NOMO-1 treated with DMSO at 0.1 percent for 48 hours (cell line): ENCODE measurements around the gene KRT6C.
"Not testable (repeated sequence)": the region's sequence is repeated elsewhere in the genome, so short reads cannot be mapped to it uniquely, and the experiment has no call there.

ENCODE experiments used
- DNase-seq: peaks from one replicate; lab custom pipeline; 2025; ENCODE audit not compliant: unreplicated experiment; lab: John Stamatoyannopoulos, UW

Gene KRT6C

DNA sequence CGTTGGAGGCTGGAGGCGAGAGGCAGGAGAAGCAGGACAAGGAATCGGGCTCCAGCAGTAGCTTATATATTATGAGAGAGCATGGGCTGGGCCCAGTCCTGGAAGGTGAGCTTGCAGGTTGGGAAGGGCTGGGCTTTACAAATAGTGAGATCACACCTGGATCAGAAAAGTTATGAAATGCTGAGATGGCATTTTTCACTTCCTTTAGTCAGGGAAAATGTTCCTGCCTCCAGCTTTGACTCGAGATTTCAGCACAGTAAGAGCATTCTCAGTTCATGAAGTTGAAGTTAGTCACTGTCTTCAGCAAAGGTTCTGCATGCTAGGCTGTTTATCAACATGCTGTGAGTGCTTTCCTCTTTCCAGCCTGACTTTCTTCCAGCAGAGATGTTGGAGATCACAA is at the start of gene KRT6C:
Gene KRT6C (minus strand): TSS at position 38 of the 400 bp plus-strand sequence. CDS start 68 bp downstream, outside the sequence.
- DNase-seq: no peak

DNA sequence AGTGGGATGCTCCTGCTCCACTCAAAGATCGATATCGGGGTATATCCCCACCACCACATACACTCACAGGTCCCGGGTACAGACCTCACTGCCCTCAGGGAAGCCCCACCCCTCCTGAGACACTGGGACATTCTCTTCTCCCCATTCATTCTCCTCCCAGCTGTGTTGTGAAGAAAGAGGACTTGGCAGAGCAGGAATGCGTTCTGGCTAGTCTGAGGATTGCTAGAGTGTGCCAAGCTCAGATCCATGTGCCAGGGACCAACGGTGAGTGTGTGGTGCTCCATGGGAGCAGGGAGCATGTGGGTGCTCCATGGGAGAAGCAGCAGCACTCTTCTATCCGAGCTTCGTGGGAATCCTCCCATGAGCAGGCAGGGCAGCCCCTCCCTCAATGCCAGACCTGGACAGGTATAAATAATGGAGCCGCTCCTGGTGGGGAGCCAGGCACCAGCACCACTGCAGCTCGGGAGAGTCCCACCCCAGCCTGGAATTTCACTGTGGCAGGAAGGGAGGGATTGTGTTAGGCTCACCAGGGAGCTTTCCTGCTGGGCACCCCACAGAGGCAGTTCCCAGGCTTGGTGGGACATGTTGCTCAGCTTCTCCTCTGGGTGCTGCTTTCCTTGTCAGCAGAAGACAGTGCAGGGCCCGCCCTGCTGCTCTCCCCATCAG is 48.9 kb upstream of the KRT6C start:
- no peak for DNase-seq

DNA sequence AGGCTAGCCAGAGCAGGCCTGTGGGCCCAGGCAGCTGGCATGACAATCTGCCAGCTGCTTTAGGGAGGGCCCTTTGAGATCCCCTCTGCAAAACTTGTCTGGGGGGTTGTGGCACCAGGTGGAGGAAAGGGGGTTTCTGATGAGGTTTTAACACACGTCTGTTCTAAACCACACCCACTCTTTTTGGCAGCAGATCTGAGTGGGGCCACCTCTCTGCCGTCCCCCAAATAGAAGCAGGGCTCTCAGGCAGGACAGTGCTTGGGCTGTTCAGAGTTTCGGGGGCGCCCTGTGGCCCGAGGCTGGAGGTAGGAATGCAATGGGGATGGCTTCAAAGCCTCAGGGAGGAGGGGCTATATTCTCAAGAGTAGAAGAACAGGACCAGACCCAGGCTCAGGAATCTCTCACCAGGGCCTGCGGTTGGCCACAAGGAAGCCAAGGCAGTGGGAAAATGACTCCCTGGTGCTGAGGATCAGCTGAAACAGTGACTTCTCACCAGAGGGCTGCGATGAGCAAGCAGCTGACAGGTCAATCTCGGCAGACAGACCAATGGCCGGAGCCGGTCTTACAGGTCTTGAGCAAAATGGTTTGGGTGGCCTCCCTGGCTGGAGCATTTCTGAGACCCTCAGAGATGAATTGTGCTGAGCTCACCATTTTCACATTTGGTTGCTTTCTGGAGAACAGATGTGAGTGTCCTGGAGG is 48.1 kb upstream of the KRT6C start:
- no peak for DNase-seq

DNA sequence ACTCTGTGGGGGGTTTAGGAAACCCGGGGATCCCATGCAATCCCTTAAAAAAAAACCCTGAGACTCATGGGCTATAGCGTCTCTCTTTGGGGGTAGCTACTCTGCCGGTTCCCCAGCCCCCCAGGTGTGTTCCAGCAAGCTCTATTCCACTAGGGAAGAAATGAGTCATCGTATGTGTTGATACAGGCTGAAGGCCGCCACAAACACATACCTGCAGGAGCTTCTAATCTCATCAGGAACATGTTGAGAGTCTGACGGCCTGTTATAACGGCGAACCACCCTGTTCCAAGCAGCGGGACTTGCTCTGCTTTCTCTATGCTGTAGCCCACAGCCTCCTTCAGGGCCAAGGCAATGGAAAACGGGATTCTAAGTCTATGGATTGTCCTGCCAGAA is 47.6 kb upstream of the KRT6C start:
- no peak for DNase-seq

DNA sequence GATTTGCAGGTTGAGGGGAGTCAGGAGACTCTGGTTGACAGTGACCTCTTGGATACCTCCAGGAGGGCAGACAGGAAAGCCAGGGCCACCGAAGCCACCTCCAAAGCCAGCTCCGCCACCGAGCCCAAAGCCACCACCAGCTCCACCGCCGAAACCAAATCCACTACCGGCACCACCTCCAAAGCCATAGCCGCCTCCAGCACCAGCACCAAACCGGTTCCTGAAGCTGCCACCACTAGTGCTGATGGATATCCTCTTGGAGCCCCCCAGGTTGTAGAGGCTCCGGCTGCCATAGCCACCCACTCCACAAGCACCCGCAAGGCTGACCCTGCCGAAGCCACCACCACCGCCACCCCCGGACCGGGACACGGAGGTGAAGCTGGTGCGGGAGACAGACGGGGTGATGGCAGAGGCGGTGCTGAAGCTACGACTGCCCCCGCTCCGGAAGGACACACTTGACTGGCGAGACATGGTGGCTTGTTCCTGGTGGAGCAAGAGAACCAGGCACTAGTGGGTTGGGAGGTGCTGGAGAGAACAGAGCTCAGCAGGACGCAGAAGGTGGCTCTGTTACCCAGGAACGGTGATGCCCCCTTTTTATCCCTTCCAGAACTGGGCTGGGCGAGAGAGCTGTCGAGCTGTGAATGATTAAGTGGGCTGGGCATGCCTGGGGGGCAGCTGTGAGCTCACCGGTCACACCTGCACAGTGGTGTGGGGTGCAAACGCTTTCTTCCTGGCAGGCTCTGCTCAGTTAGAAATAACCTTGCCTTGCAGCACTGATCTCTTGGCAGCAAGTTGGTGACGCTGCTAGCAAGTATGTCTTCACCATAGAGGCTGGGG is 46.4 kb upstream of the KRT6C start, which contains the start of gene KRT5:
Gene KRT5 (minus strand): TSS at position 569 of the 837 bp plus-strand sequence. CDS start 98 bp downstream, at position 471.
- DNase-seq: no peak

DNA sequence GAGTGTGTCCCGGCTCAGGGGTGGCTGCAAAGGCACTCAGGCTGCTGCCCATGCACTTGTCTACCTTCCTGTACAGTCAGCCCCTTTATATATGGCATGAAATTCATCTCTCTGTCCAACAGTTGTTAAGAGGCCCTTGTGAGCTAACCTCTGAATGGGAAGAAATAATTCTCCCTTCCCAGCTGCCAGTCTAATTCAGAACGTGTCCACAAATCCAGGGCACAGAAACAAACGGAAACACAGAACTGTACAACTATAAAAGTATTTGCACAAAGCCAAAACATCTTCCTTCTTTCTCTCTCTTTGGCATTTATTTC is 45.7 kb upstream of the KRT6C start:
- no peak for DNase-seq

DNA sequence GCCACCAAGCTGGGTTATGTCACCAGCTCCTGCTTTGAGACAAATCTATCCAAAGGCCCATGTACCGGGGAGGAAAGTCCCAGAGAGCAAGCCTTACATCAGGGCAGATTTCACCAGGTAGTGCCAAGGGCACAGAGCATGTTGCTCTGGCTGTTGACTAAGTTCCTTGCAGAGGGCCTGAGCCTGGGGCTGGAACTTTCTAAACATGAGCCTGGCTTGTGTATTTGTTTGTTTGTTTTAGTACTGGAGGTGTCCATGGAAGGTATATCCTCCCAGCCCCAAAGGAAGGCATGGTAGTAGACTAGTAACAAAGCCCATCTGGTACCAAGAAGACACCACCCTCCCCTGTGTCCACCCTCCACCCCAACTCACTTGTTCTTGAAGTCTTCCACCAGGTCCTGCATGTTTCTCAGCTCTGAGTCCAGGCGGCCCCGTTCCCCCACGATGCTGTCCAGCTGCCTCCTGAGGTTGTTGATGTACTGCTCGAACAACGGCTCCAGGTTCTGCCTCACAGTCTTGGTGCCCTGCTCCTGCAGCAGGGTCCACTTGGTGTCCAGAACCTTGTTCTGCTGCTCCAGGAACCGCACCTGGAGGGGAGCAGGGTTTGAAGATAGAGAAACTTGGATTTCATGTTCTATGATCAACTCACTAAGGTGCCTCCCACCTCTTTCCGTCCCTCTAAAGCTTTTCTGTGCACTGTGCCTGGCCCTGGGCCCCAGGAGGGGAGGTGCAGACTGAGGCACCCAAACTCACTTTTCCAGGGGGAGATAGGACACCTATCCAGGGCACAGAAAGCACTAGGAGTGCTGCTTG is 45.2 kb upstream of the KRT6C start:
- no peak for DNase-seq

DNA sequence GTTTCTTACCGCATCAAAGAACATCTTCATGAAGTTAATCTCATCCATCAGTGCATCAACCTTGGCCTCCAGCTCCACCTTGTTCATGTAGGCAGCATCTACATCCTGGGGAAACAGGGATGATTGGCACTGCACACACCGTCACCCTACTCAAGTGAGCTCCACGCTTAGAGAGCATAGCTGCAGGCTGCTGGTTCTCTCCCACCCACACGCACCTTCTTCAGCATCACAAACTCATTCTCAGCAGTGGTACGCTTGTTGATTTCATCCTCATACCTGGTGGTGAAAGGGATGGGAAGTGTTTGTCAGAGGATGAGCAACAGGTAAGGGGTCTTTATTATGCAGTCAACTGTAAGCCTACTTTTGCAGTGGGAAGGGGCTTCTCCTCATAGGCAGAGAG is 44.3 kb upstream of the KRT6C start:
- DNase-seq: no peak

DNA sequence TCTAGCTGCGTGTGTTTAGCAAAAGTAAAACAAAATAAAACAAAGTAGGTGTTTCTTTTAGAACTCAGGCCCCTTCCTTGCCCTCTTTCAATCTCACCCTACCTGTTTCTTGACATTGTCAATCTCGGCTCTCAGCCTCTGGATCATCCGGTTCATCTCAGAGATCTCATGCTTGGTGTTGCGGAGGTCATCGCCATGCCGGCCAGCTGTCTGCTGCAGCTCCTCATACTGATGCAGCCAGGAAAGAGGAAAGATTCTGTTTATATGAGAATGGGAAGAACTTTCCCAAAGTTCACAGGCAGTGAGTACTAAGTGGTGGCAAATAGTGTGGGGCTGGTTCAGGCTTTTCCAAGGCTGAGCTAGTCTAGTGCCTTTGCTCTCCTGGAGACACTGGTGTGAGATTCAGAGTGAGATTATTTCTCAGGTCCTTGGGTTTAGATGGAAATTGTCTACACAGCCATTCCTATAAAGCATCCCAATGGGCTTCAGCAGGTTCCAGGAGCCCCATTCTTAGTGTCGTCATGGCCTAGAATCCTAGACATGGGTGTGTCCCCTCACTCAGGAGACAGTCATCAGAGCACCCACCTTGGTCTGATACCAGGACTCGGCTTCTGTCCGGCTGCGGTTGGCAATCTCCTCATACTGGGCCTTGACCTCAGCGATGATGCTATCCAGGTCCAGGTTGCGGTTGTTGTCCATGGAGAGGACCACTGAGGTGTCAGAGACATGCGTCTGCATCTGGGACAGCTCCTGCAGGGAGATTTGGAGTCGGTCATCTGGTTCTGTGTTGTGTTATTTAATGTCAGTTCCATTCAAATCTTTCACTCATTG is 43.6 kb upstream of the KRT6C start:
- no peak for DNase-seq

DNA sequence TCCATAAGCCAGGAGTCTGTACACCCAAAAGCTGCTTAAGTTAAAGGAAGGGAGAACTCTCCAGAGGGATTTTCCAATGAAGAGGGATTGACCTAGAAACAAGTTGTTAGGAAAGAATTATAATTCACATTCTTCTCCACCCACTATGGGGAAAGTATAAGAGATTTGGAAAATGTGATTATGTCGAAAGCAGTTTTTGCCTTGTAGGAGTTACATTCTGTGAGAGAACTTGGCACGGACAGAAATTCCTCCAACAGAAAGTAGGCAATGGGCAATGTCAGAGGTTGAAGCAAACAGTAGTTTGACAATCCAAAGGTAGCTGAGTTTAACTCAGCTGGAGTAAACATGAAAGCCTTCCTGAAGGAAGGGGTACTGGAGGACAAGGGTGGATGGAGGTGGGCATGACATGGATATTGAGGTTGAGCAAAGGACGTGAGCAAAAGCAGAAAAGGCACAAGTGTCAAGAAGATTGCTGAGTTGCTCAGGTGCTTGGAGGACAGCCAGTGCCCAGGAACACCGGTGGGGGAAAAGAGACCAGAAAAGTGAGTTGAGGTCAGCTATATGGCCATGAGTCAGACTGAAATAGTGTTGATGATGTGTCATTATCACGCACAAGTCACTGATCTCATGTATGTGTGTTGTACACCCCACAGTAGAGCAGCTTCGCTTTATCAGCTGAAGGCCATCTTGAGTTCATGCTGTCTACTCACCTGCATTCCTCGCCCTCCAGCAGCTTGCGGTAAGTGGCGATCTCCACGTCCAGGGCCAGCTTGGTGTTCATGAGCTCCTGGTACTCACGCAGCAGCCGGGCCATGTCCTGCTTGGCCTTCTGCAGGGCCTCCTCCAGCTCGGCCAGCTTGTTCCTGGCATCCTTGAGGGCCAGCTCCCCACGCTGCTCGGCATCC is 42.6 kb upstream of the KRT6C start:
- DNase-seq: no peak

DNA sequence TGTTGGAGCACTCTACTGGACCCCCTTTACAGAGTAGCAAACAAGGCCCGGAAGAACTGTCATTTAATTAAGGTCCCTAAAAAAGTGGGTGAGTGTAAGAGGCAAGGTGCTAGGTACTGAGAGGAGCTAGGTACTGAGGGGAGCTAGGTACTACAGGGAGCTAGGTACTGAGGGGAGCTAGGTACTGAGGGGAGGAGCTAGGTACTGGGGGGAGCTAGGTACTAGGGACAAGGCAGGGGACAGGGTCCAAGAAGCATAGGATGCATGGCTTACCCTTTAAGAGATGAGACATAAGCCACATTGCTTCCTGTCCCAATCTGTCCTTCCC is 41.7 kb upstream of the KRT6C start:
- DNase-seq: no peak

DNA sequence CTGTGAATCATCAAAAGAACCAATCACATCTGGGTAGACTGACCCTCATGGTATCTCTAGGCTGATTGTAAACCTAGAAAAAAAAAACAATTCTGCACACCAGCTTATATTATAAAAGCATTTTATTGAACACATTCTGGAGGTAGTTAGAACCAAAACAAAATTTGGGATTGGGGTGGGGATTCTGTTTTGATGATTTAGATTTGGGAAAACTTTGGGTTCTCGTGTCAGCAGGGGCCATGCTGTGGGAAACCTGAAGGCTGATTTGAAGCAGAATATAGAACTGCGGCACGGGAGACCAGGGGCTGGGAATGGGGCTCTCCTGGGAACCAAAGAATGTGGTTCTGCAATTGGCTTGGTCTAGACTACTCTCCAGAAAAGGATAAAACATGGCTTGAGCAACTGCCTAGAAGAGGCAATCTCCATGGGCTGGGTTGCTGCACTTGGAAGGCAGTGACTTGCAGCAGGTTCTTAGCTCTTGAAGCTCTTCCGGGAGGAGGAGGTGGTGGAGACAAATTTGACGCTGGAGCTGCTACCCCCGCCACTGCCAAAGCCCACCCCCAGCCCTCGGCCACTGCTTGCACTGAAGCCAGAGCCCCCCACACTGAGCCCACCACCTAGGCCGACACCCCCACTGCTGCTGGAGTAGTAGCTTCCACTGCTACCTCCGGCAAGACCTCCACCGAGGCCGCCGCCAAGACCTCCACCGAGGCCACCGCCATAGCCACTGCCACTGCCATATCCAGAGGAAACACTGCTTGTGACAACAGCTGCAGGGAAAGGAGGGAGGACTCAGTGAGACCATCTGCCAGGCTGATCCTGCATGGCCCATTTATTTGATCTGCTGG is 41.1 kb upstream of the KRT6C start:
- no peak for DNase-seq

DNA sequence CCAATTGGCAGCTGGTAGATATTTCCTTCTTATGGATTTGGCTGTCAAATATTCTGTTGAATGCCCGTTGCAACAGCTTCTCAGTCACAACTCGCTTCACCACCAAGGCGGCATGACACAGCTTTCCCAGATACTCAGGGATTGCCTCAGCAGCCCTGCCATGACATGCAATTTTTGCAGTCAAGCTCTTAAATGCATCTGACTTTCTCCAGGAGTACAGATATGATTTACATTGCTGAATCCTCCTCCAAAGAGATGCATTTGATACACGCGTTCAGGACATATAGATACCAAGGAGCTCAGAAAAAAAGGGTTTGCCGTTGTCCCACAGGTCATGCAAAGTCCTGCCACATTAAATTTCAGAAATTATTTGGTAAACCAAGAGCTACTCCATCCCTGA is 40.1 kb upstream of the KRT6C start:
- DNase-seq: no peak

DNA sequence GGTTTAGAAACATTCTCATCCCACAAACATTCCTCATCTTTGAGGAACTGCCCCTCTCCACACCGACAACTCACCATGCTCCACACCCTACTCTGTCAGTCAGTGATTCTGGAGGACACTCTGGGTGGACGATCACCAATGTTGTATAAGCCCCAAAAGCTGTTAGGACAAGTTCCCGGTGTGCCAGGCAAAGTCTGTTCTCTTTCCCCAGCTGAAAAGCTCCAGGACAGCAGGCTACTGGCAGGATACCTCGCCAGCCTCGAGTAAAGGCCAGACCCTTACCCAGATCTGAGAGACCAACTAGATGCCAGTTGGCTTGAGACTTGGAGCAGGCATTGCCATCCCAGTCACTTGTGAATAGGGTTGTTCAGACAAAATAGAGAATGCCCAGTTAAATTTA is 34.6 kb upstream of the KRT6C start:
- DNase-seq: no peak

DNA sequence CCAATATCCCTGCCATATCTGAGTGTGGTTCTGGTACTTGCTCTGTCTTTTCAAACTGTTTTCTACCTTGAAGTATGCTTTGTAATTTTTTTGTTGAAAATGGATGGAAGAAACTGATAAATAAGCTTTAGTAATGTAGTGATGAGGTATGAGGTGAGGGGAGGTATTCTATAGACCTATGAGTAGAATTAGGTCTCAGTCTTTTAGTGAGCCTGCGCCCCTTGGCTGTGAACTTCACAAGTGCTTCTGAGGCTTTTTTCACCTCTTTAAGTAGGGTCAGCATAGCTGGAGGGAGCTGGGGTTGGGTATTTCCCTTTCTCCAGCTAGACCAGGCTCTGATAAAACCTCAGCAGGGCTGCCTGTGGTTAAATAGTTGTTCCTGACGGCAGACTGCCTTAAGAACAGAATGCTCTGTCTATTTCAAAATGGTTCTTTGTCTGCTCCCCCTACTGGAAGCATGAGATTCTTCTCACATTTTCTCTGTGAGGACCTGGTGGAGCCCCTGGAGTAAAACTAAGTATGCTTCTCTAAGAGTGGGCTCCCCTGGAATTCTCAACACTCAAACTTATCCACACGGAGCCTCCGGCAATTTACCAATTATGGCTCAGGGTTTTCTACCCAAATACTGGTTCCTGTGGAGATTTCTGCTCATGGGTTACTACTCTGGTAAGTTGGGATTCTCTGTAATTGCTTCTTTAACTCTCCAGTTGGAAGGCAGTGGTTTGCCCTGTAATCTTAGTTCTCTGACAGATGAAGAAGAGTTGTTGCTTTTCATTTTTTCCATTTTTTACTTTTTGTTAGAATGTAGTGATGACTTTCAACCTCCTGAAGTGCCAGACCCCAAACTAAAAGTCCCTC is 33.5 kb upstream of the KRT6C start:
- DNase-seq: no peak

DNA sequence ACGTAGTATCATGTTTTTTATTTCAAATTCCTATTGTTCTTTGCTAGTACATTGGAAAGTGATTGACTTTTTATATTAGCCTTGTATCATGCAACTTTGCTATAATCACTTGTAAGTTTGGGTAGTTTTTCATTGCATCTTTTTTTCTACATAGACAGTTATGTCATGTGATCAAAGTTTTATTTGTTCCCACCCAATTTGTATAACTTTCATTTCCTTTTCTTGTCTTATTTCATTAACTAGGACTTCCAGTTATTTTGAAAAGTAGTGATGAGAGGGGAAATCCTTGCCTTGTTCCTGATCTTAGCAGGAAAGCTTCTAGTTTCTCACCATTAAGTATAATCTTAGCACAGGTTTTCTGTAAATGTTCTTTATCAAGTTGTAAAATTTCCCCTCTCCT is 29.3 kb upstream of the KRT6C start:
- DNase-seq: no peak

DNA sequence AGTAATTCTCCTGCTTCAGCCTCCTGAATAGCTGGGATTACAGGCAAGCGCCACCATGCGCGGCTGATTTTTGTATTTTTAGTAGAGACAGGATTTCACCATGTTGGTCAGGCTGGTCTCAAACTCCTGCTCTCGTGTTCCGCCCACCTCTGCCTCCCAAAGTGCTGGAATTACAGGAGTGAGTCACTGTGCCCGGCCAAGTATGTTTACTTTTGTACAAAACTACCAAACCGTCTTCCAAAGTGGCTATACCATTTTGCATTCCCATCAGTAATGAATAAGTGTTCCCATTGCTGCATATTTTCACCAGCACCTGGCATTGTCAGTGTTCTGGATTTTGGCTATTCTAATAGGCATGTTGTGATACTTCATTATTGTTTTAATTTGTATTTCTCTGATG is 27.9 kb upstream of the KRT6C start:
- DNase-seq: no peak

DNA sequence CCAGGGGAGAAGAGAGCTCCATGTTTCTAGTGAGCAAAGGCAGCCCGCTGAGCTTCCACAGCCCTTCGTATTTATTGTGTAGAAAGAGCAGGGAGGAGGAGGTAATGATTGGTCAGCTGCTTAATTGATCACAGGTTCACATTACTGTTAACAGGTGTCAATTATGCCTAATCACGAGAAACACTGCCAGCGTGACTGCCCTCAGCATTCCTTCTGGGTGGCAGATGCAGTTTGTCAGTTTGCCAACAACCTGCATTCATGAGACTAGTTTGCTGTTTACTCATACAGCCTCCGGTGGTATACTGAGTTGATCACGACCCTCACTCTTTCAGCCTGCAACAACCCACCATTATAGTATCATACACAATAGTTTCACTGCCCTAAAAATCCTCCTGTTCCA is 27.0 kb upstream of the KRT6C start:
- not testable (repeated sequence) for DNase-seq
